Stimulated activated CD4-positive, alpha-beta T cell treated with anti-CD3 and anti-CD28 coated beads, TNF-alpha, amount 100 ng/mL, for 24 hours (primary cell): ENCODE results near the gene COX17.

Source experiments
- DNase-seq, 3 experiments: peaks; one replicate each; pipeline ENCODE4 v3.0.0-alpha.2; 2020; ENCODE audit warnings: low read depth in 3 of 3

COX17 gene

GRCh38 chr3:119624002-119624720, 53.0 kb downstream of the COX17 start:
- DNase-seq, result no peak

- no peak for DNase-seq
These were observed 56.3 kb downstream of the COX17 start for GRCh38 chr3:119620899-119621298.
